SK-N-SH treated with all-trans-retinoic acid at 6 μM for 48 hours (cell line): Measurements from ENCODE around the gene CUTA.

ENCODE experiments used
- ATAC-seq: fragments of 200-7000 bp; cut with Tn5 transposase; 3 replicates; pipeline ENCODE4 v1.9.1; 2020; ENCODE audit warnings: mild to moderate bottlenecking, moderate library complexity
- ARNTL ChIP-seq: fragments of 450-650 bp; formaldehyde crosslinking; IDR thresholded peaks from 2 replicates; pipeline ENCODE4 v1.5.0; 2020; ENCODE audit warnings: low read depth, mild to moderate bottlenecking, moderate library complexity, borderline replicate concordance
- CREB5 ChIP-seq: fragments of 250-450 bp; sonication (Bioruptor Pico); IDR thresholded peaks from 2 replicates; pipeline ENCODE4 v1.5.1; 2020; ENCODE audit warnings: low read depth, mild to moderate bottlenecking, moderate library complexity
- CSDC2 ChIP-seq: fragments of 250-450 bp; sonication (Bioruptor Pico); IDR thresholded peaks from 2 replicates; pipeline ENCODE4 v1.5.0; 2020; ENCODE audit warnings: mild to moderate bottlenecking, moderate library complexity
- CSRNP3 ChIP-seq: fragments of 250-450 bp; sonication (Bioruptor Pico); IDR thresholded peaks from 2 replicates; pipeline ENCODE4 v1.5.1; 2021; ENCODE audit warnings: mild to moderate bottlenecking, moderate library complexity
- ESRRG ChIP-seq: fragments of 250-450 bp; sonication (Bioruptor Pico); IDR thresholded peaks from 2 replicates; pipeline ENCODE4 v1.6.1; 2021; ENCODE audit warnings: mild to moderate bottlenecking
- GLIS3 ChIP-seq: fragments of 250-450 bp; sonication (Bioruptor Pico); IDR thresholded peaks from 2 replicates; pipeline ENCODE4 v1.5.0; 2020; ENCODE audit warnings: mild to moderate bottlenecking, moderate library complexity
- PATZ1 ChIP-seq: fragments of 250-450 bp; sonication (Bioruptor Pico); IDR thresholded peaks from 2 replicates; pipeline ENCODE4 v1.8.0; 2020; ENCODE audit warnings: mild to moderate bottlenecking, moderate library complexity, borderline replicate concordance
- POU6F1 ChIP-seq: fragments of 250-450 bp; sonication (Bioruptor Pico); IDR thresholded peaks from 2 replicates; pipeline ENCODE4 v1.8.0; 2021; ENCODE audit warnings: low read depth, mild to moderate bottlenecking, moderate library complexity, borderline replicate concordance
- PPARA ChIP-seq: fragments of 250-450 bp; sonication (Bioruptor Pico); IDR thresholded peaks from 2 replicates; pipeline ENCODE4 v1.5.0; 2020; ENCODE audit warnings: mild to moderate bottlenecking, borderline replicate concordance
- SNAI2 ChIP-seq: fragments of 250-450 bp; sonication (Bioruptor Pico); IDR thresholded peaks from 2 replicates; pipeline ENCODE4 v1.5.0; 2020; ENCODE audit warnings: mild to moderate bottlenecking, moderate library complexity
- TCF4 ChIP-seq: fragments of 250-450 bp; sonication (Bioruptor Pico); IDR thresholded peaks from 2 replicates; pipeline ENCODE4 v1.8.0; 2021; ENCODE audit warnings: mild to moderate bottlenecking, moderate library complexity, borderline replicate concordance
- TOX ChIP-seq: fragments of 250-450 bp; sonication (Bioruptor Pico); IDR thresholded peaks from 2 replicates; pipeline ENCODE4 v1.8.0; 2021; ENCODE audit warnings: mild to moderate bottlenecking, moderate library complexity, borderline replicate concordance
- ZC3H10 ChIP-seq: fragments of 250-450 bp; sonication (Bioruptor Pico); IDR thresholded peaks from 2 replicates; pipeline ENCODE4 v1.5.1; 2021; ENCODE audit warnings: mild to moderate bottlenecking, moderate library complexity
- ZFP3 ChIP-seq: fragments of 250-450 bp; sonication (Bioruptor Pico); IDR thresholded peaks from 2 replicates; pipeline ENCODE4 v1.5.0; 2020; ENCODE audit warnings: mild to moderate bottlenecking, moderate library complexity
- ZFP30 ChIP-seq: fragments of 450-650 bp; formaldehyde crosslinking; IDR thresholded peaks from 2 replicates; pipeline ENCODE4 v1.5.0; 2022; ENCODE audit warnings: mild to moderate bottlenecking, moderate library complexity
- ZNF565 ChIP-seq: fragments of 450-650 bp; formaldehyde crosslinking; conservative IDR thresholded peaks from 2 replicates; pipeline ENCODE4 v1.5.0; 2020; ENCODE audit warnings: low read depth, mild to moderate bottlenecking, moderate library complexity
- ZNF70 ChIP-seq: fragments of 450-650 bp; formaldehyde crosslinking; IDR thresholded peaks from 2 replicates; pipeline ENCODE4 v1.5.0; 2020; ENCODE audit warnings: mild to moderate bottlenecking, moderate library complexity

The CUTA gene

GRCh38 chr6:33410711-33411631 is 6.9 kb downstream of the CUTA start, which contains the start of gene PHF1:
TSS of gene PHF1 (plus strand) at chr6:33411014. CDS start at chr6:33412264, 1,250 bp downstream.
- no peak for TF ChIP-seq TCF4 (CRISPR knock-in tag)
- no peak for TF ChIP-seq GLIS3 (CRISPR knock-in tag)
- TF ChIP-seq CREB5: no peak

GRCh38 chr6:33410050-33410710 is 7.7 kb downstream of the CUTA start:
- TF ChIP-seq CSRNP3 (CRISPR knock-in tag) (no peak), ZNF70 (CRISPR knock-in tag) (no peak), POU6F1 (CRISPR knock-in tag) (no peak), PATZ1 (CRISPR knock-in tag) (no peak), ZNF565 (CRISPR knock-in tag) (no peak), ESRRG (CRISPR knock-in tag) (no peak), ZC3H10 (CRISPR knock-in tag) (no peak), CREB5 (no peak), ZFP30 (CRISPR knock-in tag) (no peak), SNAI2 (CRISPR knock-in tag) (no peak), ZFP3 (CRISPR knock-in tag) (no peak), CSDC2 (CRISPR knock-in tag) (no peak), PPARA (CRISPR knock-in tag) (no peak), ARNTL (no peak), GLIS3 (CRISPR knock-in tag) (no peak)
- TF ChIP-seq, all 23 proteins: peak for 0
- peak; percentile 95 for ATAC-seq

More at GRCh38 chr6:33410711-33411631, 6.9 kb downstream of the CUTA start, which contains the start of gene PHF1:
- peak; percentile 41 for ATAC-seq

- TF ChIP-seq PPARA (CRISPR knock-in tag): 0 out of 2 replicates have a peak, but pooled peaks have one; percentile 21
- no peak for TF ChIP-seq TOX (CRISPR knock-in tag)
- no peak for TF ChIP-seq ESRRG (CRISPR knock-in tag)
- no peak for ATAC-seq
These were observed 10.7 kb downstream of the CUTA start for GRCh38 chr6:33407132-33407718.

- no peak for ATAC-seq
These were observed 11.8 kb downstream of the CUTA start for GRCh38 chr6:33406126-33406525.

More at GRCh38 chr6:33406126-33406525, 11.8 kb downstream of the CUTA start:
- no peak for TF ChIP-seq PATZ1 (CRISPR knock-in tag)
- no peak for TF ChIP-seq GLIS3 (CRISPR knock-in tag)
- TF ChIP-seq CSRNP3 (CRISPR knock-in tag): no peak
- no peak for TF ChIP-seq SNAI2 (CRISPR knock-in tag)
